ENCODE results near the gene STPG3. TPM values are rescaled to one million over a fixed set of nuclear protein-coding genes. Genes with fewer than 3 reads are reported as not detected.
A peak's percentile ranks its signal among the peaks of the same experiment; 100 is the strongest.

STPG3 gene
- total RNA-seq, 2 experiments from 2014 or later: not detected

DNA sequence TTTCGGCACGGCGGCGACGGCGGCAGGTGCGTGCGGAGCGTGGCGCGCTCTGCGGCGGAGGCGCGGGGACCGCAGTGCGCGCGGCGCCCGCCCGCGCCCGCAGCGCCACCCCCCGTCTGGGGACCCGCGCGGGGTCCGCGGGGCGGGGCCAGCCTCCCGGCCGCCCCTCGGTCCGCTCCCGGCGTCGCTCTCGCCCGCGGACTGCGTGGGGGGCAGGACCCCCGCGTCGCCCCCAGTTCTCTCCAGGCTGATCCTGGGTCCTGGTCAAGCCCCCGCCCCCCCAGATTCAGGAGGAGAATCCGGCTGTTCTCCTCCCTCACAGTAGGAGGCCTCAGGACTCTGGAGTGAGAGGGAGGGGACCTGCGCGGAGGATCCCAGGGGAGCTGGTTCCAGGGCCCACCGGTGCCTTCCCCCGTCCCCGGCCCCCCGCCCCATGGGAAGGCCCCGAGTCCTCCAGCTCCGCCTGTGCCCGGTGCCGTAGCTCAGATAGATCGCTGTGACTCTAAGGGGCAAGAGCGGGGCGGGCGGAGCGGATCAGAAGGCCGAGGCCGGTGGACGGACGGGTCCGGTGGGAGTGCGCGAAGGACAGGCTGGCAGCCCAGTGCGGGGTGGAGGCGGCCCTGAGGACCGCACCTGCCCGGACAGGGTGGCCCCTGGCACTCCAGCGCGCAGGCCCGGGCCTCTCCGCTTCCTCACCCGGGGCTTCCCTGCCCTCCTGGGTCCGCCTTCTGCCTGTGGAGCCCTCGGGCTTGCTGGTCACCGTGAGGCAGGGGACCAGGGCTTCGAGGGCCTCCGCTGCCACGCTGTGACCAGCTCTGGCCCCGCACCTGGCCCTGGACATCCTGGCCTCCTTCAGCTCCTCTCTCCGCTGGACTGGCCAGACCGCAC, 28.7 kb upstream of the STPG3 start, which contains the start of gene RNF208:
Gene RNF208 (minus strand): TSS at position 51 of the 888 bp plus-strand sequence. CDS start 1,028 bp downstream, outside the sequence.
- peak in 2 of 14 experiments; percentile 50 to 54 for DNase-seq

DNA sequence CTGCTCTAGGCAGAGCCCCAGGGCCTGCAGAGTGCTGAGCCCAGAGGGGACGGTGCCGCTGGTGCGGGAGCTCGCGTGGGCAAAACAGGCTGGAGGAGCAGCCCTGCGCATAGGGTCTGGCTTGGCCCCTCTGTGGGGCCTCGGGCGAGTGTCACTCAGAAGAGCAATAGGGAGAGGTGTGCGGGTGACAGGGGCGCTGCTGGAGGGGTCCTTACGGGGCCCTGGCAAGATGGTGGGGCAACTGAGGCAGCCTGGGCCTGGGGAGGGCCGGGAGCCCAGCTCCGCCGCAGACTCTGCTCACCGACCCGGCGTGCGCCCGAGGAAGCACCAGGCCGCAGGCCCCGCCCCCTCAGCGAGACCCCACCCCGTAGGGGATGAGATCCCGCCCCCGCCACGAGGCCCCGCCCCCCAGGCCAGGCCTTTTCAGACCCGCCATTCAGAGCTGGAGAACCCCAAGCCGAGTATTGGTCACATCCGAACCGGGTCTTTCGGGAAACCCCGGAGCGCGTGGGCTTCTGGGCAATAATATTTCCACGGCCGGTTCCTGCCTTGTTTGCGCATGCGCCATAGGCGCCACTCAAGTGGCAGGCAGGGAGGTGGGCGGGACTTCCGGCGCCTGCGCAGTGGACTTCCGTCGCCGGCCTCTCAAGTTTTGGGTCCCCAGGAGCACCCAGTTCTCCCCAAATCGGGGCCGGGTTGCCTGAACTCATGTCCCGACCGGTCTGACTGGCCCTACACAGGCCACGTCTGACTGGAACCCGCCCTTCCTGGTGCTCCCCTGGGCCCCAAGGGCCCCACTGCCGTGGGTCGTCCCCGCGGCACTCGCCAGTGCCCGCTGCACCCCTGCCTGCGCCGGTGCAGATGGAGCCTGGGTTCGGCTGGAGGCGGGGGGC, 27.8 kb upstream of the STPG3 start:
- Mint-ChIP-seq H3K4me3 (peak overlapping the region; percentile 87), H3K27me3 (peaks cover 5% of the 10 kb centered on the region), H3K27ac (peak overlapping the region; percentile 81), H3K9me3 (no peaks in the 10 kb centered on the region), H3K36me3 (ENCODE audit: low read depth) (no peaks in the 10 kb centered on the region), H3K4me1 (ENCODE audit: low read depth) (peaks cover 18% of the 10 kb centered on the region)
- Histone ChIP-seq H3K9me3 (ENCODE audit: control insufficient read depth in 1 of 2, insufficient read depth in 1 of 2, low read length in 2 of 2) (no peaks in the 10 kb centered on the region), H3K27ac (ENCODE audit: low read depth in 1 of 2, low read length in 2 of 2) (peak overlapping the region; percentile 74 to 80), H3K4me1 (ENCODE audit: insufficient read depth, low read length) (peaks cover 36% of the 10 kb centered on the region), H3K4me3 (ENCODE audit: low read length) (peak overlapping the region; percentile 74), H3K27me3 (ENCODE audit: control insufficient read depth in 1 of 2, insufficient read depth in 2 of 2, low read length in 2 of 2) (peaks cover 0 to 3% of the 10 kb centered on the region in 2 experiments), H3K36me3 (ENCODE audit: insufficient read depth, low read length) (no peaks in the 10 kb centered on the region)
- TF ChIP-seq, protein P1, sequence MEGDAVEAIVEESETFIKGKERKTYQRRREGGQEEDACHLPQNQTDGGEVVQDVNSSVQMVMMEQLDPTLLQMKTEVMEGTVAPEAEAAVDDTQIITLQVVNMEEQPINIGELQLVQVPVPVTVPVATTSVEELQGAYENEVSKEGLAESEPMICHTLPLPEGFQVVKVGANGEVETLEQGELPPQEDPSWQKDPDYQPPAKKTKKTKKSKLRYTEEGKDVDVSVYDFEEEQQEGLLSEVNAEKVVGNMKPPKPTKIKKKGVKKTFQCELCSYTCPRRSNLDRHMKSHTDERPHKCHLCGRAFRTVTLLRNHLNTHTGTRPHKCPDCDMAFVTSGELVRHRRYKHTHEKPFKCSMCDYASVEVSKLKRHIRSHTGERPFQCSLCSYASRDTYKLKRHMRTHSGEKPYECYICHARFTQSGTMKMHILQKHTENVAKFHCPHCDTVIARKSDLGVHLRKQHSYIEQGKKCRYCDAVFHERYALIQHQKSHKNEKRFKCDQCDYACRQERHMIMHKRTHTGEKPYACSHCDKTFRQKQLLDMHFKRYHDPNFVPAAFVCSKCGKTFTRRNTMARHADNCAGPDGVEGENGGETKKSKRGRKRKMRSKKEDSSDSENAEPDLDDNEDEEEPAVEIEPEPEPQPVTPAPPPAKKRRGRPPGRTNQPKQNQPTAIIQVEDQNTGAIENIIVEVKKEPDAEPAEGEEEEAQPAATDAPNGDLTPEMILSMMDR (IDR thresholded peaks at IDR 0.05): no peak
- CTCF ChIA-PET: interaction anchor here (0.6 to 1.9 kb wide), 4 partner anchors 13 to 94 kb away, joined by 3 to 13 read pairs (median 5); no protein-coding TSS in a partner anchor
- peak; percentile 94 to 100 (median 98) for DNase-seq
- POLR2A ChIA-PET: interaction anchor here (0.7 to 4.7 kb wide), 23 partner anchors 9 to 329 kb away, joined by 3 to 46 read pairs (median 5); partner anchors contain the start of genes ANAPC2, DPP7, MAN1B1 and MRPL41
- intact Hi-C loops (cut with DNase I, micrococcal nuclease): loop anchor here (1.0 to 5.0 kb wide), 8 partner anchors 17 to 436 kb away; partner anchors contain the start of genes ANAPC2 (in 2 of the 2), NDOR1 (in 2 of the 2), SSNA1 (in 2 of the 2) and TMEM203 (in 2 of the 2)
- ATAC-seq (ENCODE audit: poor library complexity): peak; percentile 94

More for the DNA sequence above, 28.7 kb upstream of the STPG3 start, which contains the start of gene RNF208:
- ATAC-seq (ENCODE audit: poor library complexity): no peak
- peaks cover 33% of the 10 kb centered on the region for H3K4me1 ChIP-seq (ENCODE audit: insufficient read depth, low read length)
- peak within 1 kb of the TSS; percentile 87 for H3K4me3 Mint-ChIP-seq
- peaks cover under 1% of the 10 kb centered on the region for H3K27me3 Mint-ChIP-seq
- peak within 1 kb of the TSS in 1 of 2 donors; percentile 34 for H3K27ac ChIP-seq (ENCODE audit: low read depth in 1 of 2, low read length in 2 of 2)
- no peaks in the 10 kb centered on the region for H3K9me3 Mint-ChIP-seq
- intact Hi-C loops (cut with DNase I, micrococcal nuclease): loop anchor here (1.0 to 5.0 kb wide), 8 partner anchors 17 to 435 kb away; partner anchors contain the start of genes ANAPC2 (in 2 of the 2), NDOR1 (in 2 of the 2), SSNA1 (in 2 of the 2) and TMEM203 (in 2 of the 2)
- ChIA-PET CTCF (interaction anchor here (1.4 to 1.9 kb wide), 3 partner anchors 14 to 93 kb away, joined by 4 to 13 read pairs (median 6); no protein-coding TSS in a partner anchor), POLR2A (interaction anchor here (0.8 to 4.7 kb wide), 21 partner anchors 8 to 330 kb away, joined by 3 to 46 read pairs (median 5); partner anchors contain the start of genes ANAPC2, DPP7, MAN1B1 and MRPL41)
- peak within 1 kb of the TSS; percentile 81 for H3K27ac Mint-ChIP-seq
- H3K9me3 ChIP-seq (ENCODE audit: control insufficient read depth in 1 of 2, insufficient read depth in 1 of 2, low read length in 2 of 2): no peaks in the 10 kb centered on the region
- peak within 1 kb of the TSS; percentile 74 for H3K4me3 ChIP-seq (ENCODE audit: low read length)
- H3K27me3 ChIP-seq (ENCODE audit: control insufficient read depth in 1 of 2, insufficient read depth in 2 of 2, low read length in 2 of 2): no peaks in the 10 kb centered on the region
- TF ChIP-seq, protein P1 (IDR thresholded peaks at IDR 0.05): no peak
- peaks cover 14% of the 10 kb centered on the region for H3K4me1 Mint-ChIP-seq (ENCODE audit: low read depth)
- H3K36me3 Mint-ChIP-seq (ENCODE audit: low read depth): no peaks in the 10 kb centered on the region
- H3K36me3 ChIP-seq (ENCODE audit: insufficient read depth, low read length): no peaks in the 10 kb centered on the region

Measured in CD4-positive, alpha-beta T cell (primary cell).